Epithelial cell of esophagus (primary cell): ENCODE data around the gene PTBP3.

ENCODE experiments used
- DNase-seq: peaks from one replicate; pipeline ENCODE4 v3.0.0; 2010; ENCODE audit warnings: low read depth
- H3K4me3 ChIP-seq: 2 replicates; pipeline ENCODE4 v1.5.1; 2011; ENCODE audit warnings: mild to moderate bottlenecking, low read length, control low read depth
- CTCF ChIP-seq: IDR thresholded peaks from 2 replicates; pipeline ENCODE4 v1.5.1; 2011; ENCODE audit warnings: low read depth, mild to moderate bottlenecking, low read length, control low read depth, inconsistent platforms; ENCODE audit not compliant: insufficient read depth; ENCODE audit errors: missing control alignments

PTBP3 gene

GRCh38 chr9:112338561-112338960 is 5.1 kb upstream of the PTBP3 start:
- DNase-seq = peak; percentile 85
- TF ChIP-seq CTCF = no peak
- no peak overlapping the region for H3K4me3 ChIP-seq

- H3K4me3 ChIP-seq = no peak overlapping the region
- DNase-seq = no peak
- no peak for TF ChIP-seq CTCF
These were observed 4.1 kb upstream of the PTBP3 start for GRCh38 chr9:112337547-112337946.

GRCh38 chr9:112334432-112334841 is 1.0 kb upstream of the PTBP3 start:
- DNase-seq = peak; percentile 45
- H3K4me3 ChIP-seq = peak overlapping the region; percentile 70
- TF ChIP-seq CTCF = no peak

- peak; percentile 62 for TF ChIP-seq CTCF
- peak overlapping the region; percentile 85 for H3K4me3 ChIP-seq
- DNase-seq = peak; percentile 97
These were observed 416 bp upstream of the PTBP3 start for GRCh38 chr9:112333639-112334431.

GRCh38 chr9:112332674-112332976 is 794 bp downstream of the PTBP3 start:
- TF ChIP-seq CTCF = no peak
- H3K4me3 ChIP-seq = peak overlapping the region; percentile 85
- no peak for DNase-seq

GRCh38 chr9:112332214-112332613 is 1.2 kb downstream of the PTBP3 start:
- peak overlapping the region; percentile 85 for H3K4me3 ChIP-seq
- DNase-seq = no peak
- TF ChIP-seq CTCF = no peak

GRCh38 chr9:112331674-112331952 is 1.8 kb downstream of the PTBP3 start:
- no peak for TF ChIP-seq CTCF
- no peak for DNase-seq
- peak overlapping the region; percentile 85 for H3K4me3 ChIP-seq
